Amygdala (tissue), 56 donors: Measurements from ENCODE around the gene PLB1.
"Not testable (repeated sequence)": the region's sequence is repeated elsewhere in the genome, so short reads cannot be mapped to it uniquely, and the experiment has no call there.

Source experiments
- DNase-seq, 56 donors: peaks; one replicate each; lab custom pipeline; 2025; lab: John Stamatoyannopoulos, UW

Gene PLB1

GRCh38 chr2:28654663-28655320 is 158.9 kb downstream of the PLB1 start:
- no peak for DNase-seq

GRCh38 chr2:28656937-28657615 is 161.2 kb downstream of the PLB1 start:
- no peak for DNase-seq

GRCh38 chr2:28658369-28658768 is 162.5 kb downstream of the PLB1 start:
- DNase-seq, result no peak

- no peak for DNase-seq
Observed at GRCh38 chr2:28659127-28659526, 163.3 kb downstream of the PLB1 start.

GRCh38 chr2:28661589-28662001 is 165.7 kb downstream of the PLB1 start:
- DNase-seq, result no peak

- DNase-seq, result no peak
Observed at GRCh38 chr2:28662044-28662443, 166.2 kb downstream of the PLB1 start.

GRCh38 chr2:28662468-28663181 is 166.8 kb downstream of the PLB1 start:
- no peak for DNase-seq

GRCh38 chr2:28663359-28663758 is 167.5 kb downstream of the PLB1 start:
- no peak for DNase-seq

- DNase-seq, result peak in 1 of 56 donors; percentile 9
Observed at GRCh38 chr2:28664120-28664842, 168.4 kb downstream of the PLB1 start.

- peak in 3 of 56 donors; percentile 8 to 27 (median 20) for DNase-seq
Observed at GRCh38 chr2:28665041-28665704, 169.3 kb downstream of the PLB1 start.

GRCh38 chr2:28665811-28666377 is 170.0 kb downstream of the PLB1 start:
- DNase-seq, result not testable (repeated sequence)

- DNase-seq, result no peak
Observed at GRCh38 chr2:28666496-28667184, 170.8 kb downstream of the PLB1 start.

GRCh38 chr2:28667261-28667660 is 171.4 kb downstream of the PLB1 start:
- DNase-seq, result no peak

- DNase-seq, result no peak
Observed at GRCh38 chr2:28668106-28668814, 172.4 kb downstream of the PLB1 start.

- DNase-seq, result no peak
Observed at GRCh38 chr2:28668880-28669279, 173.0 kb downstream of the PLB1 start.

GRCh38 chr2:28670856-28671255 is 175.0 kb downstream of the PLB1 start:
- DNase-seq, result no peak

GRCh38 chr2:28673338-28673737 is 177.5 kb downstream of the PLB1 start:
- DNase-seq, result no peak

- DNase-seq, result no peak
Observed at GRCh38 chr2:28674062-28674712, 178.3 kb downstream of the PLB1 start.
